Karpas-422 (cell line): ENCODE data around the gene SMIM38. TPM values are rescaled to one million over a fixed set of nuclear protein-coding genes. Genes with fewer than 3 reads are reported as not detected.

Experiments used
- DNase-seq: peaks from one replicate; pipeline ENCODE4 v3.0.0-alpha.2; 2015
- H2AFZ ChIP-seq: fragments of 200-600 bp; sonication (generic); 2 replicates; pipeline ENCODE4 v1.6.1; 2014; ENCODE audit warnings: antibody characterized with exemption, low read length, mixed read lengths
- H3K27ac ChIP-seq: fragments of 200-600 bp; sonication (generic); 2 replicates; pipeline ENCODE4 v1.5.1; 2014; ENCODE audit warnings: mild to moderate bottlenecking, low read length, moderate library complexity
- H3K27me3 ChIP-seq: fragments of 200-600 bp; sonication (generic); 2 replicates; pipeline ENCODE4 v1.6.1; 2014; ENCODE audit warnings: low read length, mixed read lengths
- H3K36me3 ChIP-seq: fragments of 200-600 bp; sonication (generic); 2 replicates; pipeline ENCODE4 v1.6.1; 2014; ENCODE audit warnings: low read length, mixed read lengths; ENCODE audit not compliant: insufficient read depth
- H3K4me1 ChIP-seq: fragments of 200-600 bp; sonication (generic); 2 replicates; pipeline ENCODE4 v1.6.1; 2014; ENCODE audit warnings: mild to moderate bottlenecking, low read length, mixed read lengths
- H3K4me2 ChIP-seq: fragments of 200-600 bp; sonication (generic); 2 replicates; pipeline ENCODE4 v1.6.1; 2014; ENCODE audit warnings: low read length, low read depth, mild to moderate bottlenecking; ENCODE audit not compliant: poor library complexity, severe bottlenecking
- H3K4me3 ChIP-seq: fragments of 200-600 bp; sonication (generic); 2 replicates; pipeline ENCODE4 v1.5.1; 2014; ENCODE audit warnings: mild to moderate bottlenecking, antibody characterized with exemption, low read length, mixed read lengths
- H3K79me2 ChIP-seq: fragments of 200-600 bp; sonication (generic); 2 replicates; pipeline ENCODE4 v1.6.1; 2014; ENCODE audit warnings: mild to moderate bottlenecking, low read length, mixed read lengths
- H3K9ac ChIP-seq: fragments of 200-600 bp; sonication (generic); 2 replicates; pipeline ENCODE4 v1.6.0; 2014; ENCODE audit warnings: low read length
- H3K9me2 ChIP-seq: fragments of 200-600 bp; sonication (generic), shearing (Covaris generic); replicated peaks from 2 replicates; pipeline ENCODE4 v1.6.0; 2014; ENCODE audit warnings: mild to moderate bottlenecking, low read length, moderate library complexity; ENCODE audit not compliant: insufficient read depth
- H3K9me3 ChIP-seq: fragments of 300-700, 200-600 bp; sonication (generic); 2 replicates; pipeline ENCODE4 v1.6.1; 2014; ENCODE audit warnings: low read length, mixed read lengths
- H4K20me1 ChIP-seq: fragments of 200-600 bp; sonication (generic); 2 replicates; pipeline ENCODE4 v1.6.1; 2014; ENCODE audit warnings: mild to moderate bottlenecking, antibody characterized with exemption, low read length, low read depth; ENCODE audit not compliant: insufficient read depth
- total RNA-seq: library from RNA; depleted of rRNA; stranded (reverse); fragments of >200 nt; shearing (Covaris generic); gene quantifications from 2 replicates; pipeline ENCODE4 v1.2.3, GENCODE V29; 2014; ENCODE audit warnings: low replicate concordance

SMIM38 gene
- total RNA-seq, 1 experiment from 2014 or later: not detected

DNA sequence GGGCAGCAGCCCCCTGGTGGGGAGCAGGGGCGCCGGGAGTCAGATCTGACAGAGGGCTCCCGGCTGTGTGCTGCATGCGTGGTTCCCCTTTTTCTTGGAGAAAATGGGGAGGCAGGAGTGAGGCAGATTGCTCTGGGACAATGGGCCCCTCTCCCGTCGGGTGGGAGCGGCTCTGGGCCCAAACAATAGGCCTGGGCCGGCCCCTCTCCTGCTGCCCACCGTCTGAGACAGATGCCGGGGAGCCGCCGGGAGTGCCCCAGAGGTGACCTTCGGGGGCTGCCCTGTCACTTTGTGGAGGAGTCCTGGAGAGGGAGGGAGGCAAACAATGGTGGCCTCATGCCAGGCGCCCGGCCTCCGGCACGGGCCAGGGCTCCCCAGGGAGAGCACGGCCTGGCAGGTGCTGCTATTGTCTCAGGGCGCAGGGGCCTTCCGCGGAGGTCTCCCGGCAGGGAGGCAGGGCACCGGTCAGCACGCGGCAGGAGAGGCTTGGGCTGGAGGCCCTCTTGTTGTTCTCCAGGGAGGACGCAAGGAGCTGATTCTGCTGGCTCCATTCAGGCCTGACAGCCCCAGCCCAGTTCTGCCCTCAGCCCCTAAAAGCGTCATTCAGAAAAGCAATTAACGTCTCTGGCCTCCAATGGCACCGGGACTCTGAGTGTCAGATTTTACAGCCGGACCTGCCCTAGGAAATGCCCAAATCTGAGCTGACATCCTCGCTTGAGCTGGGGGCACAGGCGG, 44.8 kb downstream of the SMIM38 start:
- no peaks in the 10 kb centered on the region for H3K9me3 ChIP-seq
- H4K20me1 ChIP-seq: no peaks in the 10 kb centered on the region
- no peak overlapping the region for H3K27ac ChIP-seq
- H3K4me3 ChIP-seq: no peak overlapping the region
- H3K9me2 ChIP-seq: no peaks in the 10 kb centered on the region
- H3K36me3 ChIP-seq: no peaks in the 10 kb centered on the region
- no peaks in the 10 kb centered on the region for H3K79me2 ChIP-seq
- no peaks in the 10 kb centered on the region for H3K27me3 ChIP-seq
- H3K4me2 ChIP-seq: no peak overlapping the region
- DNase-seq: no peak
- H3K4me1 ChIP-seq: no peaks in the 10 kb centered on the region
- no peak overlapping the region for H2AFZ ChIP-seq
- no peak overlapping the region for H3K9ac ChIP-seq

- Histone ChIP-seq H3K4me1 (no peaks in the 10 kb centered on the region), H2AFZ (no peak overlapping the region)
- no peak for DNase-seq
Observed at GRCh38 chr11:69201066-69201365, 45.3 kb downstream of the SMIM38 start.

DNA sequence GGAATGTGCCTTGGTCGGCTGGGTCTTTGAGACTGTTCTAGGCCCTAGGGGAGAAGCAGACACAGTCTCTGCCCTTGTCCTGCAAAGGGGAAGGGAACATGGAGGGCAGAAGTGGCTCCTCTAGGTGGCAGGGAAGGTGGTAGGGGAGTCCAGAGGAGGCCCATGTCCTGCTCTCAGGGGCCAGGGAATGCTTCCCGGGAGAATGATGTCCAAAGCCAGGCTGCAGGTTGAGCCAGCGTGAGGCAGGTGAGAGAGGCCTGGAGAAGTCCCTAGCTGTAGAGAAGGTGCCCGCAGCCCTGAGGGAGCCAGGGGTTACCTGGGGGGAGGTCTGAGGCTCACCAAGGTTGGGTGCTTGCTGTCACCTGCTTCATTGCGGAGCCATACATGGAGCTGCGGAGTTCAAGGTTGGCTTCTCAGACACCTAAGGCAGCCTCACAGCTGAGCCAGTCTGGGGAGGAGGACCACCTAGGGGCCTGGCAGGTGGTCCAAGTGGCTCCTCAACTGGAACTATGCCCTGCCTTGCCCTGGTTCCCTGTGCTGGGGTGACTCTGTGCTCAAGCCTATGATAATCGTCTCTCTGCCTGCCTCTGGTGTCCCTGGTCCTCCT, 46.1 kb downstream of the SMIM38 start:
- no peak overlapping the region for H3K27ac ChIP-seq
- no peak overlapping the region for H3K4me2 ChIP-seq
- no peaks in the 10 kb centered on the region for H3K36me3 ChIP-seq
- no peaks in the 10 kb centered on the region for H4K20me1 ChIP-seq
- no peak overlapping the region for H3K4me3 ChIP-seq
- H3K9me3 ChIP-seq: no peaks in the 10 kb centered on the region
- no peaks in the 10 kb centered on the region for H3K9me2 ChIP-seq
- no peaks in the 10 kb centered on the region for H3K27me3 ChIP-seq
- H3K79me2 ChIP-seq: no peaks in the 10 kb centered on the region
- no peak for DNase-seq
- H2AFZ ChIP-seq: no peak overlapping the region
- H3K4me1 ChIP-seq: no peaks in the 10 kb centered on the region
- H3K9ac ChIP-seq: no peak overlapping the region

More at GRCh38 chr11:69201066-69201365, 45.3 kb downstream of the SMIM38 start:
- Histone ChIP-seq H3K79me2 (no peaks in the 10 kb centered on the region), H3K36me3 (no peaks in the 10 kb centered on the region), H3K9me2 (no peaks in the 10 kb centered on the region), H3K27me3 (no peaks in the 10 kb centered on the region), H3K9ac (no peak overlapping the region), H4K20me1 (no peaks in the 10 kb centered on the region), H3K9me3 (no peaks in the 10 kb centered on the region), H3K27ac (no peak overlapping the region), H3K4me3 (no peak overlapping the region), H3K4me2 (no peak overlapping the region)

GRCh38 chr11:69202511-69203221, 46.9 kb downstream of the SMIM38 start:
- H3K4me3 ChIP-seq: no peak overlapping the region
- no peak overlapping the region for H3K9ac ChIP-seq
- no peaks in the 10 kb centered on the region for H3K9me3 ChIP-seq
- no peaks in the 10 kb centered on the region for H3K4me1 ChIP-seq
- H2AFZ ChIP-seq: no peak overlapping the region
- H3K27ac ChIP-seq: no peak overlapping the region
- no peaks in the 10 kb centered on the region for H3K9me2 ChIP-seq
- no peaks in the 10 kb centered on the region for H3K36me3 ChIP-seq
- DNase-seq: no peak
- H3K79me2 ChIP-seq: no peaks in the 10 kb centered on the region
- H3K27me3 ChIP-seq: no peaks in the 10 kb centered on the region
- H3K4me2 ChIP-seq: no peak overlapping the region
- H4K20me1 ChIP-seq: no peaks in the 10 kb centered on the region

GRCh38 chr11:69203381-69203780, 47.6 kb downstream of the SMIM38 start:
- Histone ChIP-seq H3K9ac (no peak overlapping the region), H3K4me2 (no peak overlapping the region), H3K79me2 (no peaks in the 10 kb centered on the region)

GRCh38 chr11:69203901-69204245, 48.1 kb downstream of the SMIM38 start:
- H3K9me2 ChIP-seq: no peaks in the 10 kb centered on the region
- H3K79me2 ChIP-seq: no peaks in the 10 kb centered on the region
- no peak overlapping the region for H2AFZ ChIP-seq
- H3K4me2 ChIP-seq: no peak overlapping the region
- DNase-seq: no peak
- no peak overlapping the region for H3K9ac ChIP-seq
- no peaks in the 10 kb centered on the region for H3K9me3 ChIP-seq
- no peak overlapping the region for H3K4me3 ChIP-seq
- H4K20me1 ChIP-seq: no peaks in the 10 kb centered on the region
- no peaks in the 10 kb centered on the region for H3K4me1 ChIP-seq
- H3K36me3 ChIP-seq: no peaks in the 10 kb centered on the region
- no peak overlapping the region for H3K27ac ChIP-seq
- no peaks in the 10 kb centered on the region for H3K27me3 ChIP-seq

More at GRCh38 chr11:69203381-69203780, 47.6 kb downstream of the SMIM38 start:
- Histone ChIP-seq H4K20me1 (no peaks in the 10 kb centered on the region), H3K27ac (no peak overlapping the region), H3K9me3 (no peaks in the 10 kb centered on the region), H3K36me3 (no peaks in the 10 kb centered on the region), H3K9me2 (no peaks in the 10 kb centered on the region), H2AFZ (no peak overlapping the region), H3K4me1 (no peaks in the 10 kb centered on the region), H3K4me3 (no peak overlapping the region), H3K27me3 (no peaks in the 10 kb centered on the region)
- DNase-seq: no peak

GRCh38 chr11:69204246-69204940, 48.7 kb downstream of the SMIM38 start:
- no peaks in the 10 kb centered on the region for H4K20me1 ChIP-seq
- no peak overlapping the region for H3K9ac ChIP-seq
- no peak overlapping the region for H3K27ac ChIP-seq
- no peaks in the 10 kb centered on the region for H3K9me2 ChIP-seq
- H3K4me3 ChIP-seq: no peak overlapping the region
- H2AFZ ChIP-seq: no peak overlapping the region
- no peaks in the 10 kb centered on the region for H3K36me3 ChIP-seq
- H3K4me2 ChIP-seq: no peak overlapping the region
- H3K4me1 ChIP-seq: no peaks in the 10 kb centered on the region
- no peaks in the 10 kb centered on the region for H3K9me3 ChIP-seq
- H3K27me3 ChIP-seq: no peaks in the 10 kb centered on the region
- H3K79me2 ChIP-seq: no peaks in the 10 kb centered on the region
- no peak for DNase-seq
